K562 (cell line): ENCODE measurements around the gene UBE2E3. TPM values are rescaled to one million over a fixed set of nuclear protein-coding genes. Genes with fewer than 3 reads are reported as not detected.

Experiments used
- ATAC-seq: fragments of 200-7000 bp; cut with Tn5 transposase; 3 replicates; pipeline ENCODE4 v1.9.1; 2020; ENCODE audit warnings: moderate library complexity
- BruUV-seq: library from RNA; stranded (reverse); fragments of 400-500 nt; replicated peaks from 2 replicates; lab custom pipeline; 2021; lab: Mats Ljungman, UMichigan
- CTCF ChIA-PET: fragments of 300-600 bp; formaldehyde crosslinking; extraction: SDS; loops from one replicate; lab custom pipeline; 2021; ENCODE audit warnings: low intra/inter-chr PET ratio; lab: Yijun Ruan, JAX
- POLR2A ChIA-PET: fragments of 300-600, 350-650 bp; sonication (Branson Sonifier 250); formaldehyde crosslinking; extraction: SDS; loops from one replicate; lab custom pipeline; 2021; ENCODE audit warnings: antibody characterized with exemption, inconsistent platforms; lab: Yijun Ruan, JAX
- DNase-seq, 4 experiments: peaks; one replicate each; pipeline versions ENCODE4 v3.0.0 to v3.0.0-alpha.2; 2011 to 2018; ENCODE audit warnings: low spot score in 3 of 4, mixed read lengths in 3 of 4; ENCODE audit errors: extremely low read depth in 1 of 4
- FAIRE-seq: peaks from 2 replicates; lab custom pipeline; 2011; peaks lifted over from hg19 to GRCh38; lab: Jason Lieb, UNC
- H2AFZ ChIP-seq: 2 replicates; pipeline ENCODE4 v1.6.0; 2011; ENCODE audit warnings: low read depth, low read length, control low read depth, inconsistent platforms
- H3K27ac ChIP-seq: fragments of 200-600 bp; 3 replicates; pipeline ENCODE4 v1.8.0; 2011; ENCODE audit warnings: low read depth, mild to moderate bottlenecking, control low read depth, inconsistent platforms, low read length, moderate library complexity, mixed read lengths; ENCODE audit errors: extremely low read depth
- H3K27me3 ChIP-seq, 2 experiments: fragments of 300-600 bp in 1 of 2; 2 replicates in 1 of 2; 3 replicates in 1 of 2; pipeline versions ENCODE4 v1.6.0 to v1.8.0; 2011; ENCODE audit warnings: inconsistent platforms in 2 of 2, low read length in 2 of 2, mild to moderate bottlenecking in 1 of 2, mixed read lengths in 1 of 2, moderate library complexity in 1 of 2; ENCODE audit not compliant: control insufficient read depth in 2 of 2, insufficient read depth in 2 of 2
- H3K36me3 ChIP-seq: fragments of 300-600 bp; 3 replicates; pipeline ENCODE4 v1.8.0; 2011; ENCODE audit warnings: mild to moderate bottlenecking, low read length, inconsistent platforms; ENCODE audit not compliant: control insufficient read depth, insufficient read depth
- H3K4me1 ChIP-seq, 2 experiments: fragments of 200-600 bp in 1 of 2; replicated peaks in 1 of 2; 2 replicates in 1 of 2; 3 replicates in 1 of 2; pipeline versions ENCODE4 v1.5.1 to v1.8.0; 2011; ENCODE audit warnings: inconsistent platforms in 2 of 2, low read length in 2 of 2, mild to moderate bottlenecking in 1 of 2, mixed read lengths in 1 of 2, moderate library complexity in 1 of 2; ENCODE audit not compliant: control insufficient read depth in 2 of 2, insufficient read depth in 2 of 2
- H3K4me2 ChIP-seq: 2 replicates; pipeline ENCODE4 v1.6.1; 2011; ENCODE audit warnings: low read length, control low read depth, inconsistent platforms, mixed read lengths; ENCODE audit not compliant: insufficient read depth
- H3K4me3 ChIP-seq: fragments of 200-600 bp; sonication (generic), shearing (Covaris generic); 2 replicates; pipeline ENCODE4 v1.5.1; 2016; ENCODE audit warnings: control low read depth, inconsistent platforms
- H3K79me2 ChIP-seq: fragments of 200-600 bp; 3 replicates; pipeline ENCODE4 v1.8.0; 2011; ENCODE audit warnings: low read length, inconsistent platforms; ENCODE audit not compliant: control insufficient read depth, insufficient read depth
- H3K9ac ChIP-seq, 2 experiments: 2 replicates each; pipeline versions ENCODE4 v1.6.0 to v1.6.1; 2011; ENCODE audit warnings: low read depth in 2 of 2, low read length in 2 of 2, control low read depth in 1 of 2, inconsistent platforms in 1 of 2, mild to moderate bottlenecking in 1 of 2, mixed read lengths in 1 of 2; ENCODE audit not compliant: insufficient read depth in 1 of 2
- H3K9me1 ChIP-seq: one replicate; pipeline ENCODE4 v1.6.0; 2011; ENCODE audit warnings: inconsistent platforms, mild to moderate bottlenecking, low read length, moderate library complexity; ENCODE audit not compliant: control insufficient read depth, insufficient read depth
- H3K9me3 ChIP-seq: replicated peaks from 2 replicates; pipeline ENCODE4 v1.5.1; 2011; ENCODE audit warnings: low read depth, low read length, inconsistent platforms; ENCODE audit not compliant: control insufficient read depth, insufficient read depth
- H4K20me1 ChIP-seq: replicated peaks from 2 replicates; pipeline ENCODE4 v1.6.1; 2011; ENCODE audit warnings: low read length, inconsistent platforms, mixed read lengths; ENCODE audit not compliant: control insufficient read depth, insufficient read depth
- CHD7 ChIP-seq: fragments of 200-600 bp; sonication (generic); IDR thresholded peaks from one replicate; pipeline ENCODE4 v1.6.1; 2012; ENCODE audit warnings: mild to moderate bottlenecking, low read depth, low read length, inconsistent platforms
- TAF7 ChIP-seq: fragments of 450-650 bp; IDR thresholded peaks from 2 replicates; pipeline ENCODE4 v1.6.1; 2016; ENCODE audit warnings: missing genetic modification characterization, missing compliant biosample characterization
- WGBS: fragments of 100-300 bp; shearing (Covaris generic); methylation state at CpG from one replicate; pipeline ENCODE4 v1.1.6; 2016; ENCODE audit warnings: low coverage, mixed read lengths; ENCODE audit not compliant: insufficient coverage; ENCODE audit errors: missing lambda C conversion rate; 5-methylcytosine and 5-hydroxymethylcytosine counted together
- in situ Hi-C: fragments of 300-500 bp; cut with MboI; formaldehyde crosslinking; loops from 4 replicates; pipeline ENCODE4 v1.15.0; 2018; ENCODE audit warnings: inconsistent platforms, mixed read lengths
- intact Hi-C: fragments of 100-400 bp; cut with micrococcal nuclease; formaldehyde crosslinking; loops from 2 replicates; pipeline ENCODE4 v1.14.2; 2022
- polyA plus RNA-seq, 8 experiments: library from polyadenylated mRNA; depleted of rRNA in 4 of 8; stranded (reverse) in 5 of 8; unstranded in 3 of 8; fragments of >200 nt; fragmentation: Nextera tagmentation in 2 of 8; fragmentation: Illumina TruSeq in 1 of 8; extraction: Ambion mirVana in 2 of 8; extraction: Trizol in 1 of 8; gene quantifications; 2 replicates each; pipeline versions ENCODE4 v1.2.1 to v1.2.3, GENCODE V29; 2011 to 2014; ENCODE audit warnings: inconsistent platforms in 1 of 8, missing spikeins in 1 of 8
- total RNA-seq, 7 experiments: library from RNA; depleted of rRNA in 6 of 7; stranded (reverse); fragments of >200 nt in 6 of 7; fragmentation: Illumina TruSeq in 2 of 7; extraction: Trizol in 2 of 7; gene quantifications; 2 replicates each; pipeline versions ENCODE4 v1.2.1 to v1.2.3, GENCODE V29; 2011 to 2021; ENCODE audit warnings: low replicate concordance in 1 of 7

The UBE2E3 gene
- total and polyA plus RNA-seq, 9 of the 15 experiments (the other 6 are each of a cell fraction or from before 2014, with no cell fraction given) = 58.2 to 173 (median 78.0) TPM

- Histone ChIP-seq H3K27me3 (no peaks in the 10 kb centered on the region), H3K4me3 (no peak overlapping the region), H3K36me3 (no peaks in the 10 kb centered on the region), H3K9me1 (no peaks in the 10 kb centered on the region), H3K9me3 (no peaks in the 10 kb centered on the region), H2AFZ (peak overlapping the region; percentile 15; the same call in 1 of the 2 replicates), H4K20me1 (no peaks in the 10 kb centered on the region), H3K4me1 (no peaks in the 10 kb centered on the region), H3K9ac (no peak overlapping the region), H3K27ac (no peak overlapping the region), H3K4me2 (no peak overlapping the region), H3K79me2 (no peaks in the 10 kb centered on the region)
- ATAC-seq (peak; percentile 16; the same call in 2 of the 3 replicates), DNase-seq (no peak), FAIRE-seq (no peak)
- no TSS peak for BruUV-seq
- CTCF ChIA-PET = no interaction called here
- POLR2A ChIA-PET = interaction anchor here (1.9 kb wide), 1 partner anchor 18 kb away, joined by 6 read pairs; the partner anchor contains the start of gene UBE2E3
- in situ Hi-C loops = no loop called here
- WGBS = 20% methylated on average over 4 of the region's 4 CpGs
- intact Hi-C loops = no loop called here
- TF ChIP-seq TAF7 (tag) = no peak
- no peak for TF ChIP-seq CHD7
Observed at GRCh38 chr2:180962727-180963314, 17.6 kb upstream of the UBE2E3 start.
